HepG2 (cell line): ENCODE data around the gene MICB. TPM values are rescaled to one million over a fixed set of nuclear protein-coding genes. Genes with fewer than 3 reads are reported as not detected.
A peak's percentile ranks its signal among the peaks of the same experiment; 100 is the strongest.

Source experiments
- ATAC-seq: fragments of 200-7000 bp; cut with Tn5 transposase; 3 replicates; pipeline ENCODE4 v1.9.1; 2020; ENCODE audit warnings: mild to moderate bottlenecking, moderate library complexity
- BruUV-seq: library from RNA; stranded (reverse); fragments of 400-500 nt; replicated peaks from 2 replicates; lab custom pipeline; 2021; lab: Mats Ljungman, UMichigan
- CTCF ChIA-PET: fragments of 300-600 bp; formaldehyde crosslinking; extraction: SDS; loops from one replicate; lab custom pipeline; 2021; ENCODE audit warnings: low total read pairs, inconsistent platforms, low intra/inter-chr PET ratio; lab: Yijun Ruan, JAX
- POLR2A ChIA-PET: fragments of 350-600 bp; sonication (Branson Sonifier 250); formaldehyde crosslinking; loops from one replicate; lab custom pipeline; 2020; ENCODE audit warnings: antibody characterized with exemption, inconsistent platforms; lab: Yijun Ruan, JAX
- DNase-seq: peaks from one replicate; pipeline ENCODE4 v3.0.0-alpha.2; 2015; ENCODE audit warnings: low spot score
- FAIRE-seq: peaks from 3 replicates; lab custom pipeline; 2011; peaks lifted over from hg19 to GRCh38; lab: Jason Lieb, UNC
- H2AFZ ChIP-seq: one replicate; pipeline ENCODE4 v1.6.1; 2011; ENCODE audit warnings: low read length, inconsistent platforms
- H3K27ac ChIP-seq: fragments of 300-600 bp; 3 replicates; pipeline ENCODE4 v1.8.0; 2011; ENCODE audit warnings: mixed run types, mild to moderate bottlenecking, mixed read lengths, low read length, inconsistent platforms; ENCODE audit not compliant: insufficient read depth; ENCODE audit errors: extremely low read length
- H3K27me3 ChIP-seq, 2 experiments: fragments of 200-600 bp in 1 of 2; 2 replicates in 1 of 2; 3 replicates in 1 of 2; pipeline versions ENCODE4 v1.6.0 to v1.8.0; 2011; ENCODE audit warnings: low read length in 2 of 2, mild to moderate bottlenecking in 2 of 2, moderate library complexity in 2 of 2, inconsistent platforms in 1 of 2; ENCODE audit not compliant: insufficient read depth in 2 of 2, control insufficient read depth in 1 of 2
- H3K36me3 ChIP-seq, 2 experiments: fragments of 200-600 bp in 1 of 2; replicated peaks in 1 of 2; 2 replicates in 1 of 2; 3 replicates in 1 of 2; pipeline versions ENCODE4 v1.5.1 to v1.8.0; 2011; ENCODE audit warnings: low read length in 2 of 2, inconsistent platforms in 1 of 2; ENCODE audit not compliant: insufficient read depth in 2 of 2, control insufficient read depth in 1 of 2
- H3K4me1 ChIP-seq: 2 replicates; pipeline ENCODE4 v1.5.1; 2012; ENCODE audit warnings: low read length, inconsistent platforms; ENCODE audit not compliant: insufficient read depth
- H3K4me2 ChIP-seq: 2 replicates; pipeline ENCODE4 v1.6.0; 2011; ENCODE audit warnings: low read depth, low read length, inconsistent platforms
- H3K4me3 ChIP-seq, 3 experiments: fragments of 200-600 bp in 1 of 3; sonication (generic), shearing (Covaris generic) in 1 of 3; replicated peaks in 1 of 3; 2 replicates each; pipeline ENCODE4 v1.5.1; 2011 to 2016; ENCODE audit warnings: low read length in 3 of 3, inconsistent platforms in 2 of 3, low read depth in 2 of 3, mild to moderate bottlenecking in 2 of 3, control low read depth in 1 of 3, mixed read lengths in 1 of 3; ENCODE audit not compliant: insufficient read depth in 1 of 3
- H3K79me2 ChIP-seq: one replicate; pipeline ENCODE4 v1.6.1; 2011; ENCODE audit warnings: low read length, inconsistent platforms; ENCODE audit not compliant: insufficient read depth
- H3K9ac ChIP-seq: 2 replicates; pipeline ENCODE4 v1.6.0; 2011; ENCODE audit warnings: mild to moderate bottlenecking, low read depth, low read length, inconsistent platforms; ENCODE audit not compliant: insufficient read depth
- H3K9me3 ChIP-seq: 2 replicates; pipeline ENCODE4 v1.5.1; 2012; ENCODE audit warnings: mild to moderate bottlenecking, low read length
- H4K20me1 ChIP-seq: 2 replicates; pipeline ENCODE4 v1.6.0; 2011; ENCODE audit warnings: inconsistent platforms, mild to moderate bottlenecking, low read length, moderate library complexity; ENCODE audit not compliant: insufficient read depth
- EZH2 ChIP-seq: conservative IDR thresholded peaks from 2 replicates; pipeline ENCODE4 v1.6.1; 2012; ENCODE audit warnings: mild to moderate bottlenecking, low read depth, low read length, moderate library complexity
- GLI4 ChIP-seq: sonication (generic); formaldehyde crosslinking; IDR thresholded peaks from 2 replicates; pipeline ENCODE4 v1.5.1; 2020; ENCODE audit warnings: missing genetic modification reagents, mild to moderate bottlenecking, moderate library complexity, borderline replicate concordance
- POLR2A ChIP-seq, 2 experiments: IDR thresholded peaks; 2 replicates each; pipeline ENCODE4 v1.6.1; 2011; ENCODE audit warnings: low read depth in 2 of 2, low read length in 2 of 2, mild to moderate bottlenecking in 1 of 2, moderate library complexity in 1 of 2; ENCODE audit not compliant: insufficient read depth in 1 of 2
- POLR2AphosphoS2 ChIP-seq: IDR thresholded peaks from 2 replicates; pipeline ENCODE4 v1.6.1; 2011; ENCODE audit warnings: low read depth, low read length, improper control_type of control experiment
- POLR2AphosphoS5 ChIP-seq: IDR thresholded peaks from 2 replicates; pipeline ENCODE4 v1.6.1; 2012; ENCODE audit warnings: low read depth, low read length
- REPIN1 ChIP-seq: sonication (generic); formaldehyde crosslinking; IDR thresholded peaks from 2 replicates; pipeline ENCODE4 v1.8.0; 2022; ENCODE audit warnings: missing genetic modification reagents, low read depth, mild to moderate bottlenecking, borderline replicate concordance
- RFXAP ChIP-seq: sonication (generic); formaldehyde crosslinking; IDR thresholded peaks from 2 replicates; pipeline ENCODE4 v1.4.0; 2020; ENCODE audit warnings: missing genetic modification reagents, borderline replicate concordance
- SSRP1 ChIP-seq: IDR thresholded peaks from 2 replicates; pipeline ENCODE4 v1.6.1; 2016; ENCODE audit warnings: control low read depth
- ZNF12 ChIP-seq: sonication (generic); formaldehyde crosslinking; IDR thresholded peaks from 2 replicates; pipeline ENCODE4 v1.5.0; 2020; ENCODE audit warnings: missing genetic modification reagents
- ZSCAN21 ChIP-seq: sonication (generic); formaldehyde crosslinking; IDR thresholded peaks from 2 replicates; pipeline ENCODE4 v1.8.0; 2022; ENCODE audit warnings: mild to moderate bottlenecking, missing genetic modification reagents, moderate library complexity, borderline replicate concordance
- WGBS: methylation state at CpG from one replicate; pipeline ENCODE4 v1.1.6; 2017; ENCODE audit warnings: low lambda C conversion rate; 5-methylcytosine and 5-hydroxymethylcytosine counted together
- in situ Hi-C: cut with HindIII; loops from 2 replicates; pipeline ENCODE4 v1.10.0; 2017; ENCODE audit warnings: low pct_unique_long_range_greater_than_20kb; ENCODE audit not compliant: extremely low pct_ligation_motif_present
- intact Hi-C: fragments of 100-400 bp; cut with micrococcal nuclease; formaldehyde crosslinking; loops from one replicate; pipeline ENCODE4 v1.10.0; 2022; ENCODE audit not compliant: unreplicated experiment
- polyA plus RNA-seq, 8 experiments: library from polyadenylated mRNA; depleted of rRNA in 3 of 8; stranded (reverse) in 7 of 8; unstranded in 1 of 8; fragments of >200 nt; fragmentation: Illumina TruSeq in 4 of 8; extraction: Trizol in 4 of 8; gene quantifications; 2 replicates each; pipeline versions ENCODE4 v1.2.1 to v1.2.3, GENCODE V29; 2011 to 2016; ENCODE audit warnings: low read depth in 4 of 8, missing spikeins in 1 of 8, mixed read lengths in 1 of 8; ENCODE audit not compliant: insufficient read depth in 1 of 8
- total RNA-seq, 5 experiments: library from RNA; depleted of rRNA; stranded (reverse); fragments of >200 nt; fragmentation: Illumina TruSeq; extraction: Trizol; gene quantifications; 2 replicates each; pipeline ENCODE4 v1.2.3, GENCODE V29; 2016; ENCODE audit warnings: low read depth in 1 of 5

MICB gene
- total and polyA plus RNA-seq, 2 of the 13 experiments (the other 11 are each of a cell fraction or from before 2014, with no cell fraction given), result 12.5 to 12.8 TPM

GRCh38 chr6:31529329-31530150, 31.6 kb downstream of the MICB start (continued):
- TF ChIP-seq EZH2 (no peak), ZNF12 (CRISPR knock-in tag) (no peak), GLI4 (CRISPR knock-in tag) (no peak), RFXAP (0 out of 2 replicates have a peak, but pooled peaks have one; percentile 54), ZSCAN21 (CRISPR knock-in tag) (0 out of 2 replicates have a peak, but pooled peaks have one; percentile 35)

GRCh38 chr6:31530659-31531058, 32.7 kb downstream of the MICB start:
- CTCF ChIA-PET, result no interaction called here
- 97% methylated on average over 5 of the region's 6 CpGs for WGBS
- 0 out of 2 replicates have a peak, but pooled peaks have one; percentile 33 for TF ChIP-seq SSRP1 (CRISPR knock-in tag)
- TF ChIP-seq POLR2AphosphoS5, result peak; percentile 38; the same call in 1 of the 2 replicates
- no peak for TF ChIP-seq REPIN1 (CRISPR knock-in tag)
- peak in 1 of 2 experiments; percentile 10; a peak in 1 of 4 replicates for TF ChIP-seq POLR2A (IDR thresholded peaks at IDR 0.05; ENCODE audit: insufficient read depth in 1 of 2, low read depth in 2 of 2, low read length in 2 of 2)
- TF ChIP-seq POLR2AphosphoS2, result 0 out of 2 replicates have a peak, but pooled peaks have one; percentile 51
- TF ChIP-seq, all 625 proteins: peak for 4

More at GRCh38 chr6:31530659-31531058, 32.7 kb downstream of the MICB start:
- Histone ChIP-seq H4K20me1 (peaks cover 42% of the 10 kb centered on the region), H3K4me3 (no peak overlapping the region), H3K9me3 (no peaks in the 10 kb centered on the region), H3K79me2 (peaks cover 5% of the 10 kb centered on the region), H3K27me3 (no peaks in the 10 kb centered on the region), H3K4me2 (no peak overlapping the region), H3K4me1 (peaks cover 80% of the 10 kb centered on the region), H2AFZ (no peak overlapping the region), H3K36me3 (peaks cover 33 to 59% of the 10 kb centered on the region in 2 experiments), H3K9ac (no peak overlapping the region), H3K27ac (no peak overlapping the region)
- ATAC-seq (no peak), FAIRE-seq (no peak), DNase-seq (no peak)
- intact Hi-C loops (no loop called here), in situ Hi-C loops (no loop called here)
- POLR2A ChIA-PET, result interaction anchor here (8.3 kb wide), 1 partner anchor 11 kb away, joined by 123 read pairs; the partner anchor contains the start of gene DDX39B
- no TSS peak for BruUV-seq
